ENCODE data around the gene HLA-C. TPM values are rescaled to one million over a fixed set of nuclear protein-coding genes. Genes with fewer than 3 reads are reported as not detected.

Gene HLA-C
- total RNA-seq, result 318 and 398 TPM in 2 replicates

GRCh38 chr6:31271641-31272357 is at the start of gene HLA-C:
Gene HLA-C (minus strand): TSS chr6:31272092. CDS start chr6:31272071, 21 bp downstream.

Other genes starting within 250 kb of the HLA-C start
- gene C6orf15, start 159.5 kb downstream of the HLA-C start, total RNA-seq, result not detected in 2 replicates
- 0.29 and 0.99 TPM in 2 replicates for gene PSORS1C1, start 157.3 kb downstream of the HLA-C start, total RNA-seq
- gene CDSN, start 151.6 kb downstream of the HLA-C start, total RNA-seq, result not detected in 2 replicates
- not detected in 2 replicates for gene PSORS1C2, start 133.0 kb downstream of the HLA-C start, total RNA-seq
- gene CCHCR1, start 114.3 kb downstream of the HLA-C start, total RNA-seq, result 20.2 and 22.0 TPM in 2 replicates
- 4.5 and 23.1 TPM in 2 replicates for gene TCF19, start 113.5 kb downstream of the HLA-C start, total RNA-seq
- gene POU5F1, start 101.4 kb downstream of the HLA-C start, total RNA-seq, result 0.33 TPM in 1 of 2 replicates, not detected in the other
- gene HLA-B, start 85.1 kb upstream of the HLA-C start, total RNA-seq, result 301 and 427 TPM in 2 replicates
- gene MICA, start 131.5 kb upstream of the HLA-C start, total RNA-seq, result 34.9 and 37.7 TPM in 2 replicates
- gene MICB, start 226.1 kb upstream of the HLA-C start, total RNA-seq, result 8.4 and 10.5 TPM in 2 replicates